Kidney (tissue), 22 donors: ENCODE results near the gene ESPN. TPM values are rescaled to one million over a fixed set of nuclear protein-coding genes. Genes with fewer than 3 reads are reported as not detected.

ENCODE experiments used
- DNase-seq, 5 donors: peaks; one replicate each; pipeline ENCODE4 v3.0.0-alpha.2; 2013 to 2020
- FAIRE-seq: peaks from 2 replicates; lab custom pipeline; 2012; peaks lifted over from hg19 to GRCh38; lab: Jason Lieb, UNC
- H3K27ac ChIP-seq, 2 donors: one replicate each; pipeline ENCODE4 v1.7.0; 2013; ENCODE audit warnings: low read depth in 2 of 2, low read length in 2 of 2, inconsistent platforms in 1 of 2
- H3K27me3 ChIP-seq: one replicate; pipeline ENCODE4 v1.7.1; 2013; ENCODE audit warnings: low read length, inconsistent platforms; ENCODE audit not compliant: control insufficient read depth, insufficient read depth
- H3K36me3 ChIP-seq, 3 donors: one replicate each; pipeline versions ENCODE4 v1.7.0 to v1.7.1; 2013; ENCODE audit warnings: low read length in 3 of 3, control low read depth in 1 of 3, inconsistent platforms in 1 of 3; ENCODE audit not compliant: insufficient read depth in 3 of 3, control insufficient read depth in 2 of 3
- H3K4me1 ChIP-seq, 3 donors: one replicate each; pipeline versions ENCODE4 v1.7.0 to v1.7.1; 2013; ENCODE audit warnings: low read length in 3 of 3, inconsistent platforms in 1 of 3, low read depth in 1 of 3; ENCODE audit not compliant: control insufficient read depth in 2 of 3, insufficient read depth in 2 of 3
- H3K4me3 ChIP-seq, 3 donors: one replicate each; pipeline versions ENCODE4 v1.7.0 to v1.8.1; 2013; ENCODE audit warnings: low read length in 3 of 3, control low read depth in 1 of 3, inconsistent platforms in 1 of 3
- H3K9ac ChIP-seq, 3 donors: one replicate each; pipeline versions ENCODE4 v1.7.0 to v1.7.1; 2013; ENCODE audit warnings: low read length in 3 of 3, control low read depth in 1 of 3, inconsistent platforms in 1 of 3
- H3K9me3 ChIP-seq, 3 donors: one replicate each; pipeline versions ENCODE4 v1.7.0 to v1.7.1; 2013; ENCODE audit warnings: low read length in 3 of 3, control low read depth in 1 of 3, inconsistent platforms in 1 of 3; ENCODE audit not compliant: control insufficient read depth in 2 of 3, insufficient read depth in 1 of 3
- intact Hi-C: fragments of 100-400 bp; cut with DNase I; formaldehyde crosslinking; loops from one replicate; pipeline ENCODE4 v1.11.1; 2022
- long read RNA-seq, 10 donors: library from polyadenylated mRNA in 1 of 10; unstranded in 1 of 10; transcript quantifications; one replicate each; pipeline ENCODE4 v2.0.0 and lab custom pipeline, GENCODE V29; 2021 to 2026
- polyA plus RNA-seq: library from polyadenylated mRNA; stranded (reverse); fragments of 350-450 nt; fragmentation: Illumina TruSeq; extraction: RNeasy Lipid Tissue Mini Kit (QIAGEN cat#74804); gene quantifications from one replicate; pipeline ENCODE4 v1.2.3, GENCODE V29; 2014; ENCODE audit warnings: low read depth, low replicate concordance; ENCODE audit not compliant: insufficient read depth
- total RNA-seq: library from RNA; stranded (reverse); fragmentation: NEBNext Ultra II Directional; extraction: Animal tissue kit (Norgen Biotek cat#: 25700); gene quantifications from one replicate; pipeline ENCODE4 v1.2.1, GENCODE V29; 2021
- TF ChIP-seq, protein P1 (sequence below): IDR thresholded peaks from 3 replicates; pipeline ENCODE4 v1.5.1; 2012; ENCODE audit warnings: mild to moderate bottlenecking, moderate library complexity, borderline replicate concordance; ENCODE audit not compliant: insufficient read depth; ENCODE audit errors: extremely low read depth
- donor health status: control.
- donor health status: control.
- donor health status: control.
- donor health status: control.
- donor health status: control.
- donor health status: DM: yes; HTN: yes; CAD: no.
- donor health status: Normal renal cell carcinoma (clear cell type).

ESPN gene, protein sequence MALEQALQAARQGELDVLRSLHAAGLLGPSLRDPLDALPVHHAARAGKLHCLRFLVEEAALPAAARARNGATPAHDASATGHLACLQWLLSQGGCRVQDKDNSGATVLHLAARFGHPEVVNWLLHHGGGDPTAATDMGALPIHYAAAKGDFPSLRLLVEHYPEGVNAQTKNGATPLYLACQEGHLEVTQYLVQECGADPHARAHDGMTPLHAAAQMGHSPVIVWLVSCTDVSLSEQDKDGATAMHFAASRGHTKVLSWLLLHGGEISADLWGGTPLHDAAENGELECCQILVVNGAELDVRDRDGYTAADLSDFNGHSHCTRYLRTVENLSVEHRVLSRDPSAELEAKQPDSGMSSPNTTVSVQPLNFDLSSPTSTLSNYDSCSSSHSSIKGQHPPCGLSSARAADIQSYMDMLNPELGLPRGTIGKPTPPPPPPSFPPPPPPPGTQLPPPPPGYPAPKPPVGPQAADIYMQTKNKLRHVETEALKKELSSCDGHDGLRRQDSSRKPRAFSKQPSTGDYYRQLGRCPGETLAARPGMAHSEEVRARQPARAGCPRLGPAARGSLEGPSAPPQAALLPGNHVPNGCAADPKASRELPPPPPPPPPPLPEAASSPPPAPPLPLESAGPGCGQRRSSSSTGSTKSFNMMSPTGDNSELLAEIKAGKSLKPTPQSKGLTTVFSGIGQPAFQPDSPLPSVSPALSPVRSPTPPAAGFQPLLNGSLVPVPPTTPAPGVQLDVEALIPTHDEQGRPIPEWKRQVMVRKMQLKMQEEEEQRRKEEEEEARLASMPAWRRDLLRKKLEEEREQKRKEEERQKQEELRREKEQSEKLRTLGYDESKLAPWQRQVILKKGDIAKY
- total RNA-seq (14.2 TPM), polyA plus RNA-seq (112 TPM)
- long read RNA-seq, donor 1 = 0 reads
- long read RNA-seq, donor 2 = 0 reads
- long read RNA-seq, donor 3 = 0 reads
- long read RNA-seq, donor 4 = 0 reads
- long read RNA-seq, donor 5 = 0 reads
- long read RNA-seq, donor 6 = 0 reads
- long read RNA-seq, donor 7, partial matches to known transcripts = 2 of 4 reads
- long read RNA-seq, donor 7, other reads (novel, unspliced or antisense) = 2 of 4 reads
- long read RNA-seq, donor 8 = 0 reads
- long read RNA-seq, donor 9, partial matches to known transcripts = 5 of 5 reads
- long read RNA-seq, donor 9, other reads (novel, unspliced or antisense) = 0 of 5 reads
- long read RNA-seq, donor 10 = 0 reads

DNA sequence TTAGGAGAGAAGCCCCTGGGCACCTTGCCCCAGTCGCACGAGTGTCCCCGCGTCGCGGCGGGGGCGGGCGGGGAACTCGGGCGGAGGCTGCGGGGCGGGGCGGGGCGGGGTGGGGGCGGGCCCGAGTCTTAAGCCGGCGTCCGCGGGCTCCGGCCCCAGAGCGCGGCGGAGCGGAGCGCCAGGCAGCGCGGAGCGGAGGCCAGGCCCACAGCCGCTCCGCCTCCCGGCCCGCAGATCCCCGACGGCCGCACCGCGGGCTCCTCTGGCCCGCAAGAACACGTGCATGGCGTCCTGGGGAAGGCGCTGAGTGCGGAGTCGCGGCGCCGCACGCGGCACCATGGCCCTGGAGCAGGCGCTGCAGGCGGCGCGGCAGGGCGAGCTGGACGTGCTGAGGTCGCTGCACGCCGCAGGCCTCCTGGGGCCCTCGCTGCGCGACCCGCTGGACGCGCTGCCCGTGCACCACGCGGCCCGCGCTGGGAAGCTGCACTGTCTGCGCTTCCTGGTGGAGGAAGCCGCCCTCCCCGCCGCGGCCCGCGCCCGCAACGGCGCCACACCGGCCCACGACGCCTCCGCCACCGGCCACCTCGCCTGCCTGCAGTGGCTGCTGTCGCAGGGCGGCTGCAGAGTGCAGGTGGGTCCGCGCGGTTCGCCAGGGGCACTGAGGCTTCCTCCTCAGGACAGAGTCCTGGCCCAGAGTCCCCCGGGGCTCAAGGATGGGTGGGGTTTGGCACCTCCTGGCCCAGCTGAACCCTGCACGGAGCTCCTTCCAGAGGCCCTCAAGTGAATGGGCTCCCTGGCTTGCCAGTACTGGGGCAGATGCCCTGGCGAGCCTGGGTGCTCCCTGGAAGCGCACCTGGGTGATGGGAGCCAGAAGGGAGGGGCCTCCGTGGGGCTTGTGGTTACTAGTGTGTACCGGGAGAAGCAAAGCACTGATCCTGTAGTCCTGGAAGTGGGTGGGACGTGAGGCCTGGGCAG lies at the start of gene ESPN:
Gene ESPN, plus strand, starts transcription at position 158 of the 975 bp plus-strand sequence. Its CDS starts 180 bp downstream, at position 338.
- H3K27me3 ChIP-seq = peaks cover 14% of the 10 kb centered on the region
- H3K27ac ChIP-seq = peak within 1 kb of the TSS in 1 of 2 donors; percentile 43
- no peak for FAIRE-seq
- H3K4me3 ChIP-seq = peak within 1 kb of the TSS in 2 of 3 donors; percentile 52 to 63
- H3K36me3 ChIP-seq = no peaks in the 10 kb centered on the region
- H3K4me1 ChIP-seq = peaks cover 0 to 35% (median 13%) of the 10 kb centered on the region in 3 donors
- TF ChIP-seq, protein P1, sequence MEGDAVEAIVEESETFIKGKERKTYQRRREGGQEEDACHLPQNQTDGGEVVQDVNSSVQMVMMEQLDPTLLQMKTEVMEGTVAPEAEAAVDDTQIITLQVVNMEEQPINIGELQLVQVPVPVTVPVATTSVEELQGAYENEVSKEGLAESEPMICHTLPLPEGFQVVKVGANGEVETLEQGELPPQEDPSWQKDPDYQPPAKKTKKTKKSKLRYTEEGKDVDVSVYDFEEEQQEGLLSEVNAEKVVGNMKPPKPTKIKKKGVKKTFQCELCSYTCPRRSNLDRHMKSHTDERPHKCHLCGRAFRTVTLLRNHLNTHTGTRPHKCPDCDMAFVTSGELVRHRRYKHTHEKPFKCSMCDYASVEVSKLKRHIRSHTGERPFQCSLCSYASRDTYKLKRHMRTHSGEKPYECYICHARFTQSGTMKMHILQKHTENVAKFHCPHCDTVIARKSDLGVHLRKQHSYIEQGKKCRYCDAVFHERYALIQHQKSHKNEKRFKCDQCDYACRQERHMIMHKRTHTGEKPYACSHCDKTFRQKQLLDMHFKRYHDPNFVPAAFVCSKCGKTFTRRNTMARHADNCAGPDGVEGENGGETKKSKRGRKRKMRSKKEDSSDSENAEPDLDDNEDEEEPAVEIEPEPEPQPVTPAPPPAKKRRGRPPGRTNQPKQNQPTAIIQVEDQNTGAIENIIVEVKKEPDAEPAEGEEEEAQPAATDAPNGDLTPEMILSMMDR = no peak
- intact Hi-C loops = no loop called here
- no peaks in the 10 kb centered on the region for H3K9me3 ChIP-seq
- DNase-seq = peak in 3 of 5 donors; percentile 53 to 76 (median 65)
- H3K9ac ChIP-seq = no peak within 1 kb of the TSS

DNA sequence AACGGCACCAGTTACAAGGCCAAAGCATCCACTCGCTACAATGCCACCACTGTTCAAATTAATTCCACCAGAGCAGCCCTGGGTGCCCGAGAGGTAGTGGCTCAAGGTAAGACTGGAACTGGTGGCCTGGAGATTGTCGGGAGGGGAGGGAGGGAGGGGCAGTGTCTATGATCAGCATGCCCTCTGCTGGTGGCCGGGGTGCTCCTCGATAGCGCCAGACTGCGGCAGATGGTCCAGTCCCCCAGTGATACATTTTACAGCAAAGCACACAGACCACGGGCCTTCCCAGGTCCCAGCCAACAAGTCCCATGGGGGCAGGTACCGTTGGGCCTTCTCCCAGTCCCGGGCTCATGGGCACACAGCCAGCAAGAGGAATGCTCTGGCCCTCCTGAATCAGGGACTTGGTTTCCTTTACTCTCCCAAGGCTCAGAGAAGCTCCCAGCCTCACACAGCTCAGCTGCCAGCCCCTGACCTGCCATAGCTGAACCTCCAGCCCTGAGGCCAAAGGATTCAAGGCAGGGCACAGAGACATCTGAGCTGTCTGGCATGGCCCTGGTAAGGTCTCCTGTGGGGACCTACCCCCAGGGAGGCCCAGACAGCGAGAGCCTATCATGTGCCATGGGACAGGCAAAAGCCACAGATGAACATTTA lies 46.4 kb upstream of the ESPN start:
- no peak for FAIRE-seq
- TF ChIP-seq, protein P1 = no peak

DNA sequence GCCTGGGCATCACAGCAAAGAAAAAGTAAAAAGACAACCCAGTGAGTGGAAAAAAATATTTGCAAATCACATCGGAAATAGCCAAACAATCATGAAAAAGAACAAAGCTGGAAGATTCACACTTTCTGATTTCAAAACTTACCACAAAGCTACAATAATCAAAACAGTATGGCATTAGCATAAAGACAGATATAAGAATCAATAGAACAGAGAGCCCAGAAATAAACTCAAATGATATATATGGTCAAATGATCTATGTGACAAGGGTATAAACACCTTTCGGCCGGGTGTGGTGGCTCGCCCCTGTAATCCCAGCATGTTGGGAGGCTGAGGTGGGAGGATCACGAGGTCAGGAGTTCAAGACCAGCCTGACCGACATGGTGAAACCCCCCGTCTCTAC lies 44.5 kb upstream of the ESPN start:
- DNase-seq = no peak
- Histone ChIP-seq H3K27me3 (no peaks in the 10 kb centered on the region), H3K4me3 (no peak overlapping the region), H3K36me3 (no peaks in the 10 kb centered on the region), H3K9ac (no peak overlapping the region), H3K27ac (no peak overlapping the region), H3K9me3 (no peaks in the 10 kb centered on the region), H3K4me1 (no peaks in the 10 kb centered on the region)
- no peak for FAIRE-seq
- intact Hi-C loops = no loop called here
- TF ChIP-seq, protein P1 = no peak

More for the DNA sequence above, 46.4 kb upstream of the ESPN start:
- Histone ChIP-seq H3K4me1 (no peaks in the 10 kb centered on the region), H3K27me3 (no peaks in the 10 kb centered on the region), H3K27ac (no peak overlapping the region), H3K4me3 (no peak overlapping the region), H3K36me3 (no peaks in the 10 kb centered on the region), H3K9me3 (no peaks in the 10 kb centered on the region), H3K9ac (no peak overlapping the region)
- intact Hi-C loops = no loop called here
- no peak for DNase-seq
